DMS79 treated with DMSO at 0.1 percent for 48 hours (cell line): ENCODE measurements around the gene CASP12.

Experiments
- DNase-seq: peaks from one replicate; lab custom pipeline; 2025; lab: John Stamatoyannopoulos, UW

The CASP12 gene

GRCh38 chr11:104892723-104893511, 5.3 kb downstream of the CASP12 start:
- no peak for DNase-seq

DNA sequence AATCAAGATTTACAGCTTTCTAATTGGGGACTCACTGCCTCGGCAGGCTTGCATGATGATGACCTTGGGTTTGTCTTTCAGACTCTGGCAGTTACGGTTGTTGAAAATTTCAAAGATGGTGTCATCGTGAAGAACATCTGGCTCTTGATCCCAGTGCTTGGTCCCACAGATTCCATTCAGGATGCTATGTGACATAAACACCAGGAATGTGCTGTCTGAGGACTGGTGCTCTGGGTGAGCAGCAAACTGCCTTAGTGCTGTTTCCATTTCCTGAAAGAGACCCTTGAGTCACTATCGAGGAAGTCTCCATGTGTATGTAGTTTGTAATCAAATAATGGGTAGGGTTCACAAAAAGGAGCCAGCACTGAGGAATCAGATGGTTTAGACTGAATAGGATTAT, 7.1 kb downstream of the CASP12 start:
- no peak for DNase-seq

GRCh38 chr11:104883342-104883741, 14.9 kb downstream of the CASP12 start:
- DNase-seq: no peak

- DNase-seq: no peak
Measured at GRCh38 chr11:104881117-104881794, 17.0 kb downstream of the CASP12 start.

DNA sequence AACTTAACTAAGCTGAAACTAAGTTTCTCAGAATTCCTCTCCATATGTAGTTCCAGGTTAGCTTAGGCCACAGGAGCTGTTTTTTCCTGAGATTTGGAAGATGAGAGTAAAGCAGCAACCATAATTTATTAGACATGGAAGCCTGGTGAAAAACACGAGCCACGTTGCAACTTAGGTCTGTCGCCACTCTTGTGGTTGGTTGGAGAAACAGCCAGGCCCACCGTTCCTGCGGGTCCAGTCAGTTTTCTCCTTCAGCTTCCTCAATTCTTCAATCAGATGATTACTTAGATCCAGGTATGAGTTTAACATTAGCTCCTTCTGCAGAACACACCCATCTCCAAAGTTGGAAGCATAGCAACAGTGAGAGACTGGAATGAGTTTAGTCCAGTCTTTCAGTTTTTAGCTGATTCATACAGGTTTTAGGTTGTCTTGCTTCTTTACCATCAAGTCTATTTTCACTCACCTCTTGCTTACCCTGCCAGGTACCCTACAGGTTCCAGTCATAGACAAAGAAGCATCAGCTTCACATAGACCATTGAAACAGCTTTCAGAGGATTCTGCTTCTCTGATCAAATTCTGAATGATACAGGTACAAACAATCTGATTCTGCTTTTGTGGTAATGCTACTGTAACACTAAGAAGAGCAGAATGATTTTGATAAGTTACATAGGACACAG, 18.6 kb downstream of the CASP12 start:
- no peak for DNase-seq

GRCh38 chr11:104876861-104877431, 21.3 kb downstream of the CASP12 start:
- DNase-seq: no peak

- DNase-seq: no peak
Measured at GRCh38 chr11:104876324-104876723, 21.9 kb downstream of the CASP12 start.

- no peak for DNase-seq
Measured at GRCh38 chr11:104873252-104873651, 25.0 kb downstream of the CASP12 start.

DNA sequence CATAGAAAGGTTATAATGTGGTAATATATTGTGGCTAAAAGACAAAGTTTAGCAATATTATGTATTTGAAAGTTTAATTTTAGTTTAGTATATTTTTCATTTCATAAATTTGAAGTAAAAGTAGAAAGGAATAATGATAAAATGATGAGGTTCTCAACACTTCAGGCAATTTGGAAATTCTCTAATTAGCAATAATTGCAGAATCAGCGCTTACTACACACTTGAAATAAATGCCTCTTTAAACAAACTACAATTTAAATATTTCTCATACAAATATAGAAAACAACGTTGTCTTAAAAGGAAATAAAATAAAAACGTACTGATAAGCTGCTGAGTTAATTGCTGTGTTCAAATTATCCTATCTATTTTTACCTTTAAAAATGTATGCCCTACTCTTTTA, 25.9 kb downstream of the CASP12 start:
- DNase-seq: no peak

DNA sequence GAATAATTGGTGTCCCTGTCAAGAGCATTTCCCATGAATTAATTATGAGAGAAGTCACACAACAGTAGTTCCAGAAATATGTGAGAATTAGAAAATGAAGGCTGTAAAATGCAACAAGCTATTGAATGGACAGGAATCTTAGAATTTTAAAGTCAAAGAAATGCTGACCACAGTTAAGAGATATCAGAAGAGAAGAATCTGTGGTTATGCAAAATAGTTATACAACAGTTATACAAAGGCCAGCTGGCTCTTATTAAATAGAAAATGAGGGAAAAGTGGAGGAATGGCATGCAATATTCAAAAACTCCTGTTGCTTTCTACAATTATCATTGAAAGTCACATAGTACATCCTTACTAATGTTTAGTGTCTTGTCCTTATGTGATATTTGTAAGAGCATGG, 27.4 kb downstream of the CASP12 start:
- no peak for DNase-seq

GRCh38 chr11:104866815-104867214, 31.4 kb downstream of the CASP12 start:
- DNase-seq: no peak

DNA sequence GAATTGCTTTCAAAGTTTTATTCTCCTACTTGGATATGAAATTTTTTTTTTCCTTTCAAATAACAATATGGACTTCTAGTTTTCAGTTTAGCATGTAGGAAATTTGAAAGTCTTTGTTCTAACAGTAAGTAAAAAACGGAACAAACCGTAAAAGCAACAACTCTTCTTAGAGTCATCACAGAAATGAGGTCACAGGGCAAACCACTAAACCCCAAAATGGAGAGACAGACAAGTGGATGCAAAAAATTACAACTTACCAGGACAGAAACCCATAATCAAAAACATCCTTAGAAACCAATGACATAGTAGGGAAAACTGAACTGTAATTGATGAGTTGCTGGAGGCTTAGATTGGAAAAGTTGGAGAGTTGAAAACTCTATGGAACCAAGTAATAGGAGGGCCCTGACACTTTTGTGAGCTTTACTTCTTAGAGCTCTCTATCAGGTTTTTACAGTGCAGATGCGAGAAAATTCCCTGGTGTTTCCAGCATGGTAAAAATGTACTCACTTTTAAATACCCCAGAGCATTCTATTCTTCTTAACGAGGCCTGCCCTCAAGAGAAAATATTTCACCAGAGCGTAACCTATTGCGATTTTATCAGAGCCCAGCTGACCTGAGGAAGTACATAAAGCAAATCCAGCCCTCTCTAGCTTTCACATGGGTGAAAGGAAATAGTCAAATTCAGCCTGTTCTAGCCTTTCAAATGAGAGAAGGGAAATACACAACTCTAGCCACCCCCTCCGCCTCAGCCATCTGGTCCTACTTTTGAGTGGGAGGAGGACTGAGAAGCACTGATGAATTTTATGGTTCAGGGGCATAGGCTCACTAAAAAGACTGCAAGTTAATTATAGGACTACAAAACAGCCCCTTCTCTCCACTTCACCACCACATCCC, 39.1 kb downstream of the CASP12 start:
- no peak for DNase-seq

GRCh38 chr11:104856607-104857006, 41.7 kb downstream of the CASP12 start:
- no peak for DNase-seq

DNA sequence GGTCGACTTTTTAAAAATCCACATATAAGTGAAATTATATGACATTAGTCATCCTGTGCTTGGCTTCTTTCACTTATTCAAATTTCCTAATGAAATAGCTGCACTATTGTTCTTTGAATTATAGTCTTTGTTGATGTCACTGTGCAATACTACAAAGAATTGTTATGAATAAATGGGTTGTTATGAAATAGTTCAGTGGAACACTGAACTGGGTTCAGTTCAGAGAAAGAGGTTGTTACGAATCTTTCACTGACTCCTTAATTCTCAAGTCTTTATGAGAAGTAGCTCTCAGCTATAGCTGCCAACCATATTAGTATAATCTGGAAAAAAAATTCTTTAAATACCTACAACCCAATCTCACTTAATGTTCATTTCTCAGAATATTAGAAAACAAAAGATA, 42.3 kb downstream of the CASP12 start:
- DNase-seq: no peak

DNA sequence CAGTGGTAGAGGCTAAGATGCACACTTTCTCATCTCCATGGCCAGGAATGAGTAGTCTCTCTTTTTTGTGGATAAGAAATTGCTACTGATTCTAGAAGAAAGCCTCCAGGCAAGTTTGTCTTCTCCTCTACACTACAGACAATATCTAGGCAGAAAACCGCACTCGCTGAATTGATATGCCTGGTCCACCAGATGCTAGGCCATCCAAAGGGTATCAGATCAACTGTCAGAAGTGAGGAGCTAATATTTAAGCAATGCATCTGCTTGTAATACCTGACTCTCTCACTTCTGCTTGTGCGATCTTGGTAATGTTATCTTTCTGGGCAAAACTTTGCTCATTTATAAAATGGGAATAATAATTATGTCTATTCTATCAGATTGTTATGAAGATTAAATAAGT, 45.0 kb downstream of the CASP12 start:
- no peak for DNase-seq

- DNase-seq: no peak
Measured at GRCh38 chr11:104852811-104853210, 45.4 kb downstream of the CASP12 start.

DNA sequence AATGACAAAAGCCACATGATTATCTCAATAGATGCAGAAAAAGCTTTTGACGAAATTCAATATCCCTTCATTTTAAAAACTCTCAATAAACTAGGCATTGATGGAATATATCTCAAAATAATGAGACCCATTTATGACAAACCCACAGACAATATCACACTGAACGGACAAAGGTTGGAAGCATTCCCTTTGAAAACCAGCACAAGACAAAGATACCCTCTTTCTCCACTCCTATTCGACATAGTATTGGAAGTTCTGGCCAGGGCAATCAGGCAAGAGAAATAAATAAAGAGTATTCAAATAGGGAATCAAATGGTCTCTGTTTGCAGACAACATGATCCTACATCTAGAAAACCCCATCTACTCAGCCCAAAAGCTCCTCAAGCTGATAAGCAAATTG, 52.0 kb downstream of the CASP12 start:
- DNase-seq: no peak

- no peak for DNase-seq
Measured at GRCh38 chr11:104844451-104844850, 53.8 kb downstream of the CASP12 start.

DNA sequence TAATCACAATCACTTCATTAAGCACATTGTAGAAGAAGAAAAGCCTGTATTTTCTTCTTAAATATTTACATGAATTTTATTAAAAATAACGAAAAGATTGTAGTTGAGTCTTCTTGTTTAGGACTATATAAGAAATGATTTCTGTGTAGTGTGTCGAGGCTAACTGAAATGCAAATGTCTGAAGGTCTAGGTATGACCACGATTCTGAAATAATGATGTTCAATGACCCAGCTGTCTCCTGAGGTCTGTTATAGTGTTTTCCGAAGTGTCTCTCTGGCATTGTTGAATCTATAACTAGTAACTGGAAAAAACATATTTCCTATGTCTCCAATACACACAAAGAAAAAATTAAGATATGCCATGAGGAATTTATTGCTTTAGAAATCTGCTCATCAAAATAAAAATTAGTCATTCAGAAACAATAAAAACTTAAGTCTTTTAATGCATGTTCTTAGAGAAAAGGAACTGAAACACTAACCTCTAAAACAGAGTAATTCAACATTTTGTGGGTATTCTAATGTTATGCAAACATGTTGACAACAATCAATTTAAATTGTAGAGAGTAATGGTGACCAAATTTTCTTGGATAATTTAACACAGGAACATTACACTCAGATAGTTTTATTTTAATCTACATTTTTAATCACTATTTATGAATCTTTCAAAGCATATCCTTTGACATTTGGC, 55.0 kb downstream of the CASP12 start:
- no peak for DNase-seq

GRCh38 chr11:104841973-104842525, 56.2 kb downstream of the CASP12 start:
- no peak for DNase-seq

DNA sequence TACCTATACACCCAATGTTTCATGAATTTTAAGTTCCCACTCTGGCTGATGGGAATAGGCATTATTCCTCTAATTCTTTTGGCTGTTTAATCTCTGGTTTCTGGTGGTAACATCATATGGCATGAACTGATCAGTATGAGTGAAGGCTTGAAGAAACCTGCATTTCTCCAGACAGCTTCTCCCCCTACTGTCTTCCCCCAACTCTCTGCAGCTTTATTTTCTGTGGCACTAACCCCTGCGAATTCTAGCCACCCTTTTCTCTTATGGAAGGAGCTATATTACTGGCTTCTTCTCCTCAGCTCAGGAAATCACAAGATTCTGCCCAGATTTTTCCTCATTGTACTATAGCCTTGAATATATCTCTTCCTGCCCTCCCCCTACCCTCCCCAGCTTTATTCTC, 57.1 kb downstream of the CASP12 start:
- no peak for DNase-seq
